Measurements from ENCODE around the gene ZNF524.

GRCh38 chr19:55620410-55621204 is 20.5 kb downstream of the ZNF524 start:
- TF ChIP-seq, protein P1, sequence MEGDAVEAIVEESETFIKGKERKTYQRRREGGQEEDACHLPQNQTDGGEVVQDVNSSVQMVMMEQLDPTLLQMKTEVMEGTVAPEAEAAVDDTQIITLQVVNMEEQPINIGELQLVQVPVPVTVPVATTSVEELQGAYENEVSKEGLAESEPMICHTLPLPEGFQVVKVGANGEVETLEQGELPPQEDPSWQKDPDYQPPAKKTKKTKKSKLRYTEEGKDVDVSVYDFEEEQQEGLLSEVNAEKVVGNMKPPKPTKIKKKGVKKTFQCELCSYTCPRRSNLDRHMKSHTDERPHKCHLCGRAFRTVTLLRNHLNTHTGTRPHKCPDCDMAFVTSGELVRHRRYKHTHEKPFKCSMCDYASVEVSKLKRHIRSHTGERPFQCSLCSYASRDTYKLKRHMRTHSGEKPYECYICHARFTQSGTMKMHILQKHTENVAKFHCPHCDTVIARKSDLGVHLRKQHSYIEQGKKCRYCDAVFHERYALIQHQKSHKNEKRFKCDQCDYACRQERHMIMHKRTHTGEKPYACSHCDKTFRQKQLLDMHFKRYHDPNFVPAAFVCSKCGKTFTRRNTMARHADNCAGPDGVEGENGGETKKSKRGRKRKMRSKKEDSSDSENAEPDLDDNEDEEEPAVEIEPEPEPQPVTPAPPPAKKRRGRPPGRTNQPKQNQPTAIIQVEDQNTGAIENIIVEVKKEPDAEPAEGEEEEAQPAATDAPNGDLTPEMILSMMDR (IDR thresholded peaks at IDR 0.05; ENCODE audit: low read depth, low read length), result no peak
- no peak for TF ChIP-seq EZH2phosphoT487 (IDR thresholded peaks at IDR 0.05; ENCODE audit: low read depth)

Data from OCI-LY3 (cell line).